HEK293 (cell line): ENCODE results near the gene TCF3.
A peak's percentile ranks its signal among the peaks of the same experiment; 100 is the strongest.

Source experiments
- CTCF ChIA-PET: fragments of 350-600 bp; formaldehyde crosslinking; extraction: SDS; loops from one replicate; lab custom pipeline; 2021; ENCODE audit warnings: antibody characterized with exemption; lab: Yijun Ruan, JAX
- POLR2A ChIA-PET: fragments of 300-600 bp; formaldehyde crosslinking; extraction: SDS; loops from one replicate; lab custom pipeline; 2020; ENCODE audit warnings: antibody characterized with exemption, inconsistent platforms; lab: Yijun Ruan, JAX
- H3K27ac ChIP-seq: fragments of 200-500 bp; sonication (Bioruptor generic); 2 replicates; pipeline ENCODE4 v1.5.1; 2014; ENCODE audit warnings: low read depth, low read length, control low read depth, inconsistent platforms; ENCODE audit errors: extremely low read depth
- H3K36me3 ChIP-seq, 2 experiments: fragments of 200-500 bp in 1 of 2; sonication (Bioruptor generic) in 1 of 2; 1 replicate in 1 of 2; 2 replicates in 1 of 2; pipeline ENCODE4 v1.5.1; 2014 to 2017; ENCODE audit warnings: inconsistent platforms in 2 of 2, low read length in 2 of 2; ENCODE audit not compliant: control insufficient read depth in 2 of 2, insufficient read depth in 1 of 2
- H3K4me1 ChIP-seq: fragments of 200-500 bp; sonication (Bioruptor generic); 2 replicates; pipeline ENCODE4 v1.5.1; 2014; ENCODE audit warnings: mild to moderate bottlenecking, low read length, inconsistent platforms; ENCODE audit not compliant: control insufficient read depth, insufficient read depth
- H3K4me3 ChIP-seq: 2 replicates; pipeline ENCODE4 v1.5.1; 2011; ENCODE audit warnings: low read depth, mild to moderate bottlenecking, control low read depth, low read length, moderate library complexity
- H3K9me3 ChIP-seq: fragments of 200-500 bp; sonication (Bioruptor generic); 2 replicates; pipeline ENCODE4 v1.5.1; 2014; ENCODE audit warnings: low read depth, low read length, inconsistent platforms; ENCODE audit not compliant: control insufficient read depth, insufficient read depth
- GFI1B ChIP-seq: fragments of 450-650 bp; formaldehyde crosslinking; IDR thresholded peaks from 2 replicates; pipeline ENCODE4 v1.5.1; 2016; ENCODE audit warnings: missing biosample characterization, missing genetic modification characterization
- HOXC10 ChIP-seq: sonication (generic); formaldehyde crosslinking; IDR thresholded peaks from 2 replicates; pipeline ENCODE4 v1.8.1; 2023; ENCODE audit warnings: mild to moderate bottlenecking, missing genetic modification reagents
- KLF9 ChIP-seq: fragments of 450-650 bp; formaldehyde crosslinking; IDR thresholded peaks from 2 replicates; pipeline ENCODE4 v1.5.1; 2016; ENCODE audit warnings: missing biosample characterization, missing genetic modification characterization, low read depth
- PATZ1 ChIP-seq: fragments of 450-650 bp; formaldehyde crosslinking; IDR thresholded peaks from 2 replicates; pipeline ENCODE4 v1.5.1; 2016; ENCODE audit warnings: missing biosample characterization, missing genetic modification characterization
- SETDB1 ChIP-seq: IDR thresholded peaks from one replicate; pipeline ENCODE4 v1.6.1; 2017; ENCODE audit warnings: mild to moderate bottlenecking, low read length, moderate library complexity, mixed read lengths; ENCODE audit not compliant: insufficient read length
- ZBTB10 ChIP-seq: fragments of 450-650 bp; formaldehyde crosslinking; IDR thresholded peaks from 2 replicates; pipeline ENCODE4 v1.5.1; 2016; ENCODE audit warnings: missing biosample characterization, missing genetic modification characterization
- ZBTB48 ChIP-seq: fragments of 450-650 bp; formaldehyde crosslinking; IDR thresholded peaks from 2 replicates; pipeline ENCODE4 v1.5.1; 2016; ENCODE audit warnings: missing biosample characterization, missing genetic modification characterization
- ZFP37 ChIP-seq: fragments of 450-650 bp; formaldehyde crosslinking; IDR thresholded peaks from 2 replicates; pipeline ENCODE4 v1.5.1; 2016; ENCODE audit warnings: missing biosample characterization, missing genetic modification characterization
- ZNF10 ChIP-seq: fragments of 450-650 bp; formaldehyde crosslinking; IDR thresholded peaks from 2 replicates; pipeline ENCODE4 v1.5.1; 2017; ENCODE audit warnings: missing biosample characterization, missing genetic modification characterization
- ZNF155 ChIP-seq: fragments of 450-650 bp; formaldehyde crosslinking; IDR thresholded peaks from 2 replicates; pipeline ENCODE4 v1.5.1; 2016; ENCODE audit warnings: missing biosample characterization, missing genetic modification characterization
- ZNF391 ChIP-seq: fragments of 450-650 bp; formaldehyde crosslinking; IDR thresholded peaks from 2 replicates; pipeline ENCODE4 v1.5.1; 2016; ENCODE audit warnings: low read depth, missing biosample characterization, missing genetic modification characterization, borderline replicate concordance
- ZNF510 ChIP-seq: fragments of 450-650 bp; formaldehyde crosslinking; IDR thresholded peaks from 2 replicates; pipeline ENCODE4 v1.5.1; 2018; ENCODE audit warnings: mild to moderate bottlenecking, missing genetic modification characterization, missing biosample characterization; ENCODE audit not compliant: insufficient replicate concordance
- ZNF580 ChIP-seq: fragments of 450-650 bp; formaldehyde crosslinking; IDR thresholded peaks from 2 replicates; pipeline ENCODE4 v1.5.1; 2016; ENCODE audit warnings: missing biosample characterization, missing genetic modification characterization
- ZNF639 ChIP-seq: fragments of 450-650 bp; formaldehyde crosslinking; IDR thresholded peaks from 2 replicates; pipeline ENCODE4 v1.5.1; 2016; ENCODE audit warnings: missing biosample characterization, missing genetic modification characterization
- ZNF76 ChIP-seq: fragments of 450-650 bp; formaldehyde crosslinking; IDR thresholded peaks from 2 replicates; pipeline ENCODE4; 2016; ENCODE audit warnings: low read depth, missing biosample characterization, missing genetic modification characterization, borderline replicate concordance
- ZNF776 ChIP-seq: fragments of 450-650 bp; formaldehyde crosslinking; IDR thresholded peaks from 2 replicates; pipeline ENCODE4 v1.5.0; 2017; ENCODE audit warnings: missing biosample characterization, missing genetic modification characterization, borderline replicate concordance
- ZNF843 ChIP-seq: fragments of 450-650 bp; formaldehyde crosslinking; IDR thresholded peaks from 2 replicates; pipeline ENCODE4 v1.5.1; 2016; ENCODE audit warnings: missing biosample characterization, missing genetic modification characterization

Gene TCF3

GRCh38 chr19:1590641-1591397 lies 61.6 kb downstream of the TCF3 start (continued):
- no peak for TF ChIP-seq ZNF391 (tag by site-specific recombination)

- no peaks in the 10 kb centered on the region for H3K9me3 ChIP-seq
- ChIA-PET POLR2A (interaction anchor here (0.7 to 2.9 kb wide), 5 partner anchors 9 to 45 kb away, joined by 3 to 8 read pairs (median 5); no protein-coding TSS in a partner anchor), CTCF (interaction anchor here (2.4 kb wide), 1 partner anchor 41 kb away, joined by 11 read pairs; no protein-coding TSS in a partner anchor)
- peaks cover 10 to 37% of the 10 kb centered on the region in 2 experiments; a peak in 2 of 3 replicates for H3K36me3 ChIP-seq
- no peak overlapping the region for H3K4me3 ChIP-seq
- H3K27ac ChIP-seq, result peak overlapping the region; percentile 55
- no peaks in the 10 kb centered on the region for H3K4me1 ChIP-seq
- TF ChIP-seq ZNF76 (tag by site-specific recombination) (peak; percentile 59; the same call in 1 of the 2 replicates), ZFP37 (tag by site-specific recombination) (peak; percentile 100), ZBTB10 (tag by site-specific recombination) (no peak), ZNF510 (tag by site-specific recombination) (no peak), ZNF155 (no peak), HOXC10 (CRISPR knock-in tag) (no peak)
These were observed 64.5 kb downstream of the TCF3 start for GRCh38 chr19:1587872-1588271.

GRCh38 chr19:1585243-1585580 lies 67.2 kb downstream of the TCF3 start:
- Histone ChIP-seq H3K36me3 (peaks cover 21 to 56% of the 10 kb centered on the region in 2 experiments; a peak in 2 of 3 replicates), H3K27ac (no peak overlapping the region), H3K4me3 (no peak overlapping the region), H3K9me3 (no peaks in the 10 kb centered on the region), H3K4me1 (no peaks in the 10 kb centered on the region)
- TF ChIP-seq KLF9 (tag by site-specific recombination) (no peak), ZNF580 (no peak), ZNF843 (tag by site-specific recombination) (no peak), GFI1B (tag by site-specific recombination) (no peak), SETDB1 (no peak), ZNF639 (tag by site-specific recombination) (no peak), ZNF776 (tag by site-specific recombination) (no peak), ZNF10 (tag by site-specific recombination) (no peak), ZBTB48 (no peak), PATZ1 (no peak)
- ChIA-PET CTCF (no interaction called here), POLR2A (interaction anchor here (0.5 kb wide), 1 partner anchor 481 kb away, joined by 3 read pairs; no protein-coding TSS in a partner anchor)
